Activated naive CD4-positive, alpha-beta T cell treated with anti-CD3 and anti-CD28 coated beads, Interleukin-2, amount 50 U/mL, for 16 hours (primary cell): ENCODE measurements around the gene RBM24.
A peak's percentile ranks its signal among the peaks of the same experiment; 100 is the strongest.

ENCODE experiments used
- DNase-seq: peaks from one replicate; pipeline ENCODE4 v3.0.0-alpha.2; 2020

Gene RBM24

GRCh38 chr6:17281100-17281496 lies at the start of gene RBM24:
TSS of gene RBM24 (plus strand) at chr6:17281361. CDS start at chr6:17281582, 221 bp downstream.
- DNase-seq = peak; percentile 27

GRCh38 chr6:17233531-17233930 lies 47.6 kb upstream of the RBM24 start:
- no peak for DNase-seq

- DNase-seq = no peak
These were observed 43.9 kb upstream of the RBM24 start for GRCh38 chr6:17237246-17237645.

GRCh38 chr6:17239260-17239659 lies 41.9 kb upstream of the RBM24 start:
- DNase-seq = no peak

GRCh38 chr6:17240803-17241500 lies 40.2 kb upstream of the RBM24 start:
- DNase-seq = no peak

GRCh38 chr6:17242087-17242486 lies 39.1 kb upstream of the RBM24 start:
- no peak for DNase-seq

GRCh38 chr6:17250237-17250636 lies 30.9 kb upstream of the RBM24 start:
- DNase-seq = no peak

- DNase-seq = no peak
These were observed 29.2 kb upstream of the RBM24 start for GRCh38 chr6:17251953-17252352.

- no peak for DNase-seq
These were observed 22.4 kb upstream of the RBM24 start for GRCh38 chr6:17258749-17259148.

GRCh38 chr6:17265570-17265969 lies 15.6 kb upstream of the RBM24 start:
- DNase-seq = no peak

GRCh38 chr6:17267566-17267965 lies 13.6 kb upstream of the RBM24 start:
- DNase-seq = no peak

- DNase-seq = no peak
These were observed 13.0 kb upstream of the RBM24 start for GRCh38 chr6:17268114-17268513.

GRCh38 chr6:17269840-17270239 lies 11.3 kb upstream of the RBM24 start:
- DNase-seq = no peak

GRCh38 chr6:17271628-17272027 lies 9.5 kb upstream of the RBM24 start:
- DNase-seq = no peak

- DNase-seq = no peak
These were observed 4.4 kb upstream of the RBM24 start for GRCh38 chr6:17276766-17277165.

GRCh38 chr6:17277256-17277655 lies 3.9 kb upstream of the RBM24 start:
- no peak for DNase-seq

GRCh38 chr6:17278289-17279063 lies 2.7 kb upstream of the RBM24 start:
- no peak for DNase-seq

- no peak for DNase-seq
These were observed 1.0 kb upstream of the RBM24 start for GRCh38 chr6:17280138-17280537.

- no peak for DNase-seq
These were observed 540 bp upstream of the RBM24 start for GRCh38 chr6:17280552-17281090.

GRCh38 chr6:17281497-17282481 lies 628 bp downstream of the RBM24 start:
- DNase-seq = no peak

- DNase-seq = no peak
These were observed 1.9 kb downstream of the RBM24 start for GRCh38 chr6:17283074-17283473.

GRCh38 chr6:17289630-17290061 lies 8.5 kb downstream of the RBM24 start:
- no peak for DNase-seq

- DNase-seq = no peak
These were observed 10.6 kb downstream of the RBM24 start for GRCh38 chr6:17291778-17292177.
